Left lung (tissue), 10 donors: ENCODE measurements around the gene GNA12. TPM values are rescaled to one million over a fixed set of nuclear protein-coding genes. Genes with fewer than 3 reads are reported as not detected.

Source experiments
- ATAC-seq: fragments of 200-7000 bp; cut with Tn5 transposase; one replicate; pipeline ENCODE4 v1.9.1; 2020; ENCODE audit warnings: moderate library complexity
- DNase-seq, 4 donors: peaks; one replicate each; pipeline ENCODE4 v3.0.0-alpha.2; 2013 to 2020
- H3K27ac ChIP-seq, 2 donors: fragments of 200-600 bp; sonication (generic) in 1 of 2; one replicate each; pipeline versions ENCODE4 v1.5.0 to v1.8.0; 2020 to 2021
- H3K27me3 ChIP-seq, 2 donors: fragments of 200-600 bp; sonication (generic) in 1 of 2; one replicate each; pipeline versions ENCODE4 v1.5.0 to v1.8.0; 2020 to 2021
- H3K36me3 ChIP-seq, 2 donors: fragments of 200-600 bp; sonication (generic) in 1 of 2; one replicate each; pipeline versions ENCODE4 v1.5.0 to v1.8.0; 2020 to 2021
- H3K4me1 ChIP-seq, 2 donors: fragments of 200-600 bp; one replicate each; pipeline ENCODE4 v1.8.0; 2021
- H3K4me3 ChIP-seq, 2 donors: fragments of 200-600 bp; sonication (generic) in 1 of 2; one replicate each; pipeline versions ENCODE4 v1.5.0 to v1.8.0; 2020 to 2021; ENCODE audit warnings: mild to moderate bottlenecking in 1 of 2
- H3K9me3 ChIP-seq, 2 donors: fragments of 200-600 bp; sonication (generic) in 1 of 2; one replicate each; pipeline versions ENCODE4 v1.5.0 to v1.8.0; 2020 to 2021
- intact Hi-C, 2 donors: fragments of 100-400 bp; cut with DNase I; formaldehyde crosslinking; loops; one replicate each; pipeline versions ENCODE4 v1.11.2 to v1.14.2; 2022
- polyA plus RNA-seq, 6 donors: library from polyadenylated mRNA; unstranded; fragments of 120-200 nt; gene quantifications; one replicate each; pipeline ENCODE4 v1.2.1, GENCODE V29; 2013; ENCODE audit not compliant: insufficient read length in 6 of 6
- total RNA-seq, 2 donors: library from RNA; stranded (reverse); fragmentation: NEBNext Ultra II Directional; extraction: Animal tissue kit (Norgen Biotek cat#: 25700); gene quantifications; one replicate each; pipeline ENCODE4 v1.2.1, GENCODE V29; 2021
- TF ChIP-seq, protein P1 (sequence below), 2 donors: fragments of 200-600 bp; sonication (generic) in 1 of 2; IDR thresholded peaks; one replicate each; pipeline versions ENCODE4 v1.5.0 to v1.8.0; 2021; ENCODE audit warnings: antibody characterized with exemption in 2 of 2
- donor health status: DM: no; HTN: yes; CAD: no.
- donor health status: DM: no; HTN: no; CAD: no.

Gene GNA12
- total and polyA plus RNA-seq, 8 donors, result 48.7 to 67.5 (median 55.1) TPM

DNA sequence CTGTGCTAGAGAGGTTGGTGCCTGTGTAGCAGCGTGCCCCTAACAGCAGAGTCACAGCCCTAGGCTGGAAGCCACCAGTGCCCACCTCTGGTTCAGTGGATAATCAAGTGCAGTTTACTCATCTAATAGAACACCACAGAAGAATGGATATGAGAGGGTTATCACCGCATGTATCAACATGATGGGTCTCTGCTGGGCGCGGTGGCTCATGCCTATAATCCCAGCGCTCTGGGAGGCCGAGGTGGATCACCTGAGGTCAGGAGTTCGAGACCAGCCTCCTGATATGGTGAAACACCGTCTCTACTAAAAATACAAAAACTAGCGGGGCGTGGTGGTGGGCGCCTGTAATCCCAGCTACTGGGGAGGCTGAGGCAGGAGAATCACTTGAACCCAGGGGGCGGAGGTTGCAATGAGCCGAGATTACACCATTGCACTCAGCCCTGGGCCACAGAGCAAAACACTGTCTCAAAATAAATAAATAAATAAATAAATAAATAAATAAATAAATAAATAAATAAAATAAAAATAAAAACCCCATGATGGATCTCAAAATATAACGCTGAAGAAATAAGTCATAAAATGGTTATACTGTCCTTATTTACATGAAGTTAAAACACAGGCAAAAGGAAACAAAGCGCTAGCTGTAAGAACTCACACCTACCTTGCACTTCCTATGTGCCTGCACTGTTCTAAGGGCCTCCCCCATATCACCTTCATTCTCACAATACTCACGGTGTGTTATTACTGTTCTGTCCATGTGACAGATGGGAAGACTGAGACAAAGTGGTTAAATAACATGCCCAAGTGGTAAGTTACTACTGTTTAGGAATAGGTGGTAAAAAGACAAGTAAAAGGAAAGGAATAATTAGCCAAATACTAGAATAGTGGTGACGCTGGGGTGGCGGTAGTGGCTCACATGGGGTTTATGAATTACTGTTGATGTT is 85.2 kb downstream of the GNA12 start:
- Histone ChIP-seq H3K4me3 (no peak overlapping the region), H3K36me3 (no peaks in the 10 kb centered on the region), H3K27ac (peak overlapping the region; percentile 86 to 88), H3K27me3 (no peaks in the 10 kb centered on the region), H3K9me3 (no peaks in the 10 kb centered on the region), H3K4me1 (peaks cover 28 to 64% of the 10 kb centered on the region in 2 donors)
- TF ChIP-seq, protein P1, sequence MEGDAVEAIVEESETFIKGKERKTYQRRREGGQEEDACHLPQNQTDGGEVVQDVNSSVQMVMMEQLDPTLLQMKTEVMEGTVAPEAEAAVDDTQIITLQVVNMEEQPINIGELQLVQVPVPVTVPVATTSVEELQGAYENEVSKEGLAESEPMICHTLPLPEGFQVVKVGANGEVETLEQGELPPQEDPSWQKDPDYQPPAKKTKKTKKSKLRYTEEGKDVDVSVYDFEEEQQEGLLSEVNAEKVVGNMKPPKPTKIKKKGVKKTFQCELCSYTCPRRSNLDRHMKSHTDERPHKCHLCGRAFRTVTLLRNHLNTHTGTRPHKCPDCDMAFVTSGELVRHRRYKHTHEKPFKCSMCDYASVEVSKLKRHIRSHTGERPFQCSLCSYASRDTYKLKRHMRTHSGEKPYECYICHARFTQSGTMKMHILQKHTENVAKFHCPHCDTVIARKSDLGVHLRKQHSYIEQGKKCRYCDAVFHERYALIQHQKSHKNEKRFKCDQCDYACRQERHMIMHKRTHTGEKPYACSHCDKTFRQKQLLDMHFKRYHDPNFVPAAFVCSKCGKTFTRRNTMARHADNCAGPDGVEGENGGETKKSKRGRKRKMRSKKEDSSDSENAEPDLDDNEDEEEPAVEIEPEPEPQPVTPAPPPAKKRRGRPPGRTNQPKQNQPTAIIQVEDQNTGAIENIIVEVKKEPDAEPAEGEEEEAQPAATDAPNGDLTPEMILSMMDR (IDR thresholded peaks at IDR 0.05), result no peak
- no peak for DNase-seq
- no peak for ATAC-seq
- intact Hi-C loops, result no loop called here

- DNase-seq, result peak in 2 of 4 donors; percentile 45 to 79
- TF ChIP-seq, protein P1 (IDR thresholded peaks at IDR 0.05), result no peak
- H3K9me3 ChIP-seq, result no peaks in the 10 kb centered on the region
- peak; percentile 75 for ATAC-seq
- H3K27ac ChIP-seq, result peak overlapping the region; percentile 86 to 88
- H3K27me3 ChIP-seq, result no peaks in the 10 kb centered on the region
- intact Hi-C loops, result no loop called here
- H3K4me1 ChIP-seq, result peaks cover 28 to 56% of the 10 kb centered on the region in 2 donors
- no peak overlapping the region for H3K4me3 ChIP-seq
- H3K36me3 ChIP-seq, result no peaks in the 10 kb centered on the region
These were observed 86.0 kb downstream of the GNA12 start for GRCh38 chr7:2757904-2758672.

DNA sequence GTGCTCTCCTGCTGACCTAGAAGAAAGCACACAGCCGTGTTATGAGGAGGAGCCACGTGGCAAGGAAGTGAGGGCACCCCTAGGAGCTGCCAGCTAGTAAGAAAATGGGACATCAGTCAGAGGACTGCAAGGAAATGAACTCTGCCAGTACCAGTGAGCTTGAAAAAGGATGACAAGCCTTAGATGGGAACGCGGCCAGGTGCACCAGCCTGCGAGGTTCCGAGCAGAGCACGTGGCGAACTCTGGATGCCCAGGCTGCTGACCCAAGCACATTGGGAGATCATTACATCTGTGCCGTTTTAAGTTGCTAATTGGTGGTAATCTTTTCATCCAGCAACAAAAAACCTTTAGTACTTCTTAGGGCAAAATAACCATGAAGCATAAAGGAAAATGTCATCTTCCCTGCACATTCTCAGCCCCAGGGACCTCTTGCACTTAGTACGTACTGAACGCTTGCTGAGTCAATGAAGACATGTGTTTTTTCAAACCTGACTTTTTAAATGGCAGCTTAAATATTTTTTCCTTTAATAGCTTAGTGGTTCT is 86.7 kb downstream of the GNA12 start:
- Histone ChIP-seq H3K9me3 (no peaks in the 10 kb centered on the region), H3K27ac (peak overlapping the region; percentile 86 to 88), H3K27me3 (no peaks in the 10 kb centered on the region), H3K4me1 (peaks cover 28 to 56% of the 10 kb centered on the region in 2 donors), H3K36me3 (no peaks in the 10 kb centered on the region), H3K4me3 (no peak overlapping the region)
- DNase-seq, result peak in 1 of 4 donors; percentile 56
- TF ChIP-seq, protein P1 (IDR thresholded peaks at IDR 0.05), result no peak
- intact Hi-C loops, result no loop called here
- ATAC-seq, result peak; percentile 2

DNA sequence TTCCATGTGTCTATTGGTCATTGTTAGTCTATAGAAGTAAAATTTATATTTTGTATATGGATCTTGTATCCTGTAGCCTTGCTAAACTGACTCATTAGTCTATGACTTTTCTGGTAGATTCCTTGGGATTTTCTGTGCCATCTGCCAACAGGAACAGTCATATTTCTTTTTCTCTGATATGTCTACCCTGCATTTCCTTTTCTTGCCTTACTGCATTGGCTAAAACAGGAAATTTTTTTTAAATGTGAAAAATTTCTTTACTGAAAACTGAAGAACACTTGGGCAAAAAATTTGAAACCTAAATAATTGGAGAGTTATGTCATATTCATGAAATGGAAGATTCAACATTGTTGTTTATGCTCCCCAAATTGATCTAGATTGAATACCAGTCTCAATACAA is 88.6 kb downstream of the GNA12 start:
- intact Hi-C loops, result no loop called here
- H3K27ac ChIP-seq, result no peak overlapping the region

More for the DNA sequence above, 88.6 kb downstream of the GNA12 start:
- TF ChIP-seq, protein P1 (IDR thresholded peaks at IDR 0.05), result no peak
- H3K9me3 ChIP-seq, result no peaks in the 10 kb centered on the region
- peaks cover 28 to 37% of the 10 kb centered on the region in 2 donors for H3K4me1 ChIP-seq
- no peak overlapping the region for H3K4me3 ChIP-seq
- H3K36me3 ChIP-seq, result no peaks in the 10 kb centered on the region
- DNase-seq, result no peak
- no peak for ATAC-seq
- H3K27me3 ChIP-seq, result no peaks in the 10 kb centered on the region
